ENCODE results near the gene AASDH.

AASDH gene

DNA sequence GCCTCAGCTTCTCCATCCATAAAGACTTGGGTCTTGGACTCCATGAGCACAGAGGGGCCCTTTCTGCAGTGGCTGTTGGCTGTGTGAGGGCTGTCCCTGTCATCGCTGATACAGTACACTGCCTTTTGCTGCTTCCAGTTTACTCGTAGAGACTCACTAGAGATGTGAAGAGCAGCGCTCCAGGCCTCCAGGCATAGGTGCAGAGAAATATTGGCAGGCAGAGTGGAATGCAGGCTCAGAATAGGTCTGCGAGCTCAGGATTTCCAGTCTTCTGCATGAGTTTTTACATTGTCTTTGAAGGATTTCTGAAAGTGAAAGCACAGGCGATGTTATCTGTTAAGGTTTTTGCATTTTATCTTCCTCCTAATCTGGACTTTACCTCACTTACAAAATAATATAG lies 97.4 kb downstream of the AASDH start:
- in situ Hi-C loops (cut with MboI; ENCODE audit: low sequenced_read_pairs): no loop called here

- in situ Hi-C loops (cut with MboI; ENCODE audit: low sequenced_read_pairs): no loop called here
Measured at GRCh38 chr4:56288663-56289062, 98.6 kb downstream of the AASDH start.

All from HL-60/S4 treated with phorbol 12-myristate 13-acetate at 8.2 ng/mL for 4 days and 3 days (cell line).